A673 (cell line): ENCODE results near the gene OR51M1.
"Not testable (repeated sequence)": the region's sequence is repeated elsewhere in the genome, so short reads cannot be mapped to it uniquely, and the experiment has no call there.

ENCODE experiments used
- CTCF ChIP-seq: fragments of 300-800, 200-600 bp; sonication (generic); conservative IDR thresholded peaks from 2 replicates; pipeline ENCODE4 v1.5.1; 2017; ENCODE audit warnings: low read depth, mild to moderate bottlenecking, antibody characterized with exemption, low read length, moderate library complexity, mixed read lengths
- EZH2 ChIP-seq: fragments of 200-600 bp; sonication (generic); IDR thresholded peaks from 2 replicates; pipeline ENCODE4 v1.6.1; 2017; ENCODE audit warnings: borderline replicate concordance, low read depth, mild to moderate bottlenecking, mixed read lengths, antibody characterized with exemption, low read length; ENCODE audit not compliant: poor library complexity, severe bottlenecking

GRCh38 chr11:5337253-5337652 lies 46.4 kb upstream of the OR51M1 start:
- TF ChIP-seq CTCF, EZH2: not testable (repeated sequence)
